Neutrophil (primary cell): Measurements from ENCODE around the gene CYP4V2.
"Not testable (repeated sequence)": the region's sequence is repeated elsewhere in the genome, so short reads cannot be mapped to it uniquely, and the experiment has no call there.

ENCODE experiments used
- H3K27ac ChIP-seq: fragments of 200-600 bp; sonication (generic); 2 replicates; pipeline ENCODE4 v1.5.1; 2016; ENCODE audit warnings: mild to moderate bottlenecking, moderate library complexity
- H3K27me3 ChIP-seq: fragments of 200-600 bp; sonication (generic); 2 replicates; pipeline ENCODE4 v1.6.0; 2016; ENCODE audit warnings: mild to moderate bottlenecking
- H3K36me3 ChIP-seq: fragments of 200-600 bp; sonication (generic); 2 replicates; pipeline ENCODE4 v1.5.1; 2017
- H3K4me1 ChIP-seq, 2 experiments: fragments of 200-600 bp in 1 of 2; sonication (generic) in 1 of 2; 1 replicate in 1 of 2; 2 replicates in 1 of 2; pipeline versions ENCODE4 v1.5.1 to v1.6.1; 2013 to 2016; ENCODE audit warnings: low read depth in 1 of 2, low read length in 1 of 2, mild to moderate bottlenecking in 1 of 2, moderate library complexity in 1 of 2; ENCODE audit not compliant: control insufficient read depth in 1 of 2, insufficient read depth in 1 of 2
- H3K4me3 ChIP-seq, 2 experiments: fragments of 200-600 bp in 1 of 2; sonication (generic) in 1 of 2; 1 replicate in 1 of 2; 2 replicates in 1 of 2; pipeline ENCODE4 v1.5.1; 2013 to 2016; ENCODE audit warnings: low read depth in 1 of 2, low read length in 1 of 2, mild to moderate bottlenecking in 1 of 2, moderate library complexity in 1 of 2
- H3K9me3 ChIP-seq: fragments of 200-600 bp; sonication (generic); 2 replicates; pipeline ENCODE4 v1.5.1; 2016
- TF ChIP-seq, protein P1 (sequence below): fragments of 200-600 bp; sonication (generic); IDR thresholded peaks from 2 replicates; pipeline ENCODE4 v1.5.1; 2016; ENCODE audit warnings: antibody characterized with exemption

CYP4V2 gene

DNA sequence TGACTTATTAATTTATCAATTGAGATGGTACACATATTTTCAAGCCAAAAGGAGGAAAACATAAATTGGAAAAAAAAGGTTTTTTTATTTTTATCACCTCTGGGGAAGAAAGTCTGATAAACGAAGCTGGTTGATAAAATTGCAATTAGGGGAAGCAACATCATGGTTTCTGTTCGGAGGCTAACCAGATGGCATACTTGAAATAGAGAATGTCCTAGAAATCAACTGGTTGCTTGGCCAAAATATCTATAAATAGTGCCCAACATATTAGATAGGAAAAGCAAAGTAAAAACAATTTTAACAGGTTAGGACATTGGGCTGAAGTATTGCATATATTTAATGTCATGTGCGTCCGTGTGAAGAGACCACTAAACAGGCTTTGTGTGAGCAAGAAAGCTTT is 50.2 kb downstream of the CYP4V2 start:
- no peaks in the 10 kb centered on the region for H3K27me3 ChIP-seq
- no peaks in the 10 kb centered on the region for H3K4me1 ChIP-seq
- no peak overlapping the region for H3K4me3 ChIP-seq
- no peaks in the 10 kb centered on the region for H3K9me3 ChIP-seq
- no peak overlapping the region for H3K27ac ChIP-seq
- TF ChIP-seq, protein P1, sequence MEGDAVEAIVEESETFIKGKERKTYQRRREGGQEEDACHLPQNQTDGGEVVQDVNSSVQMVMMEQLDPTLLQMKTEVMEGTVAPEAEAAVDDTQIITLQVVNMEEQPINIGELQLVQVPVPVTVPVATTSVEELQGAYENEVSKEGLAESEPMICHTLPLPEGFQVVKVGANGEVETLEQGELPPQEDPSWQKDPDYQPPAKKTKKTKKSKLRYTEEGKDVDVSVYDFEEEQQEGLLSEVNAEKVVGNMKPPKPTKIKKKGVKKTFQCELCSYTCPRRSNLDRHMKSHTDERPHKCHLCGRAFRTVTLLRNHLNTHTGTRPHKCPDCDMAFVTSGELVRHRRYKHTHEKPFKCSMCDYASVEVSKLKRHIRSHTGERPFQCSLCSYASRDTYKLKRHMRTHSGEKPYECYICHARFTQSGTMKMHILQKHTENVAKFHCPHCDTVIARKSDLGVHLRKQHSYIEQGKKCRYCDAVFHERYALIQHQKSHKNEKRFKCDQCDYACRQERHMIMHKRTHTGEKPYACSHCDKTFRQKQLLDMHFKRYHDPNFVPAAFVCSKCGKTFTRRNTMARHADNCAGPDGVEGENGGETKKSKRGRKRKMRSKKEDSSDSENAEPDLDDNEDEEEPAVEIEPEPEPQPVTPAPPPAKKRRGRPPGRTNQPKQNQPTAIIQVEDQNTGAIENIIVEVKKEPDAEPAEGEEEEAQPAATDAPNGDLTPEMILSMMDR: no peak
- no peaks in the 10 kb centered on the region for H3K36me3 ChIP-seq

DNA sequence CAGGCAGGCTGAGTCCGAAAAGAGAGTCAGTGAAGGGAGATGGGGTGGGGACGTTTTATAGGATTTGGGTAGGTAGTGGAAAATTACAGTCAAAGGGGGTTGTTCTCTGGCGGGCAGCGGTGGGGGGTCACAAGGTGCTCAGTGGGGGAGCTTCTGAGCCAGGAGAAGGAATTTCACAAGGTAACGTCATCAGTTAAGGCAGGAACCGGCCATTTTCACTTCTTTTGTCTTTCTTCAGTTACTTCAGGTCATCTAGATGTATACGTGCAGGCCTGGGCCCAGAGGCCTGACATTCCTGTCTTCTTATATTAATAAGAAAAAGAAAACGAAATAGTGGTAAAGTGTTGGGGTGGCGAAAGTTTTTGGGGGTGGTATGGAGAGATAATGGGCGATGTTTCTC is 50.7 kb downstream of the CYP4V2 start:
- not testable (repeated sequence) for H3K27me3 ChIP-seq, H3K9me3 ChIP-seq, H3K36me3 ChIP-seq, H3K4me1 ChIP-seq, H3K4me3 ChIP-seq, H3K27ac ChIP-seq

DNA sequence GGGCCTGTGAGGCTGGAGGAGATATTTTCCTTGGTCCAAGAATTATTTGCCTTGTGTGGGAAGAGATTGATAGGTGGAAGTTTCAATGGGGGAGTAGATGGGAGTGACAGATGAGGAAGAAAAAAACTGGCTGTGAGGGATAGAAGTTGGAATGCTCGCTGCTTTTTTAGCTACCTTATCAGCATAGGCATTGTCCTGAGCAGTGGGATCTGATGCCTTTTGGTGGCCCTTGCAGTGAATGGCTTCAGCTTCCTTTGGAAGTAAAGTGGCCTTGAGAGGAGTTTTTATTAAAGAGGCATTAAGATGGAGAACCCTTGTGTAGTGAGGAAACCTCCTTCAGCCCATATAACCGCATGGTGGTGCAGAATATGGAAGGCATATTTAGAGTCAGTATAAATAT is 52.0 kb downstream of the CYP4V2 start:
- H3K36me3 ChIP-seq: no peaks in the 10 kb centered on the region
- no peaks in the 10 kb centered on the region for H3K4me1 ChIP-seq
- H3K4me3 ChIP-seq: no peak overlapping the region
- TF ChIP-seq, protein P1: no peak
- H3K27me3 ChIP-seq: no peaks in the 10 kb centered on the region
- H3K9me3 ChIP-seq: no peaks in the 10 kb centered on the region
- H3K27ac ChIP-seq: no peak overlapping the region

DNA sequence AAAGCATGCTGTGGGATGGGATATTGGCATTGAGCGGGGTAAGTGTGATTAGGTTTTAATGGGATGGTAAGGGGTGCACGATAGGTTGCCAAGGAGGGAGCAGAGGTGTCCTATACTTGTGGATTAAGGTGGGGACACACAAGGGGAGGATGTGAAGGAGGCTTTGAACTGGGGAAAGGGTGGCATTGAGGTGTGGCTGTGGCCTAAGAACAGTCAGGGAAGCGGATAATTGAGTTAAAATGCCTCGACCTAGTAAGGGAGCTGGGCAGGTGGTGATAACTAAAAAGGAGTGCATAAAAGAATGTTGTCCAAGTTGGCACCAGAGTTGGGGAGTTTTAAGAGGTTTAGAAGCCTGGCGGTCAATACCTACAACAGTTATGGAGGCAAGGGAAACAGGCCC is 53.5 kb downstream of the CYP4V2 start:
- Histone ChIP-seq H3K27ac (no peak overlapping the region), H3K36me3 (no peaks in the 10 kb centered on the region), H3K4me3 (no peak overlapping the region), H3K27me3 (no peaks in the 10 kb centered on the region), H3K4me1 (no peaks in the 10 kb centered on the region), H3K9me3 (no peaks in the 10 kb centered on the region)
- TF ChIP-seq, protein P1: no peak

DNA sequence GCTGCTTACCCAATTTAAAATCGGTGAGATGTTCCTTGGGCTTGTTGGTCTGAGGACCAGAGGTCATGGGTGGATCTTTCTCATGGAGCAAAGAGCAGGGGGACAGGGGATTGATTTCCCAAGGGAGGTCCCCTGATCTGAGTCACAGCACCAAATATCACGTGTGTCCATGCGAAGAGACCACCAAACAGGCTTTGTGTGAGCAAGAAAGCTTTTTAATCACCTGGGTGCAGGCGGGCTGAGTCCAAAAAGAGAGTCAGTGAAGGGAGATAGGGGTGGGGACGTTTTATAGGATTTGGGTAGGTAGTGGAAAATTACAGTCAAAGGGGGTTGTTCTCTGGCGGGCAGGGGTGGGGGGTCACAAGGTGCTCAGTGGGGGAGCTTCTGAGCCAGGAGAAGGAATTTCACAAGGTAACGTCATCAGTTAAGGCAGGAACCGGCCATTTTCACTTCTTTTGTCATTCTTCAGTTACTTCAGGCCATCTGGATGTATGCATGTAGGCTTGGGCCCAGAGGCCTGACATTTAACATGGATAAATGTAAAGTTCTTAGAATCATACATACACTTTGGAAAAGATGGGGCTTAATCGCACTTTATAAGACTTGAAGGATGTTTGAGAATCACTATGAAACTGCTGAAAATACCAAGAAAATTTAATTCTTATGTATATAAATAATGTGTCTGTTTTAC is 55.8 kb downstream of the CYP4V2 start:
- not testable (repeated sequence) for H3K36me3 ChIP-seq, H3K4me3 ChIP-seq, H3K27ac ChIP-seq, H3K9me3 ChIP-seq, H3K4me1 ChIP-seq, H3K27me3 ChIP-seq

DNA sequence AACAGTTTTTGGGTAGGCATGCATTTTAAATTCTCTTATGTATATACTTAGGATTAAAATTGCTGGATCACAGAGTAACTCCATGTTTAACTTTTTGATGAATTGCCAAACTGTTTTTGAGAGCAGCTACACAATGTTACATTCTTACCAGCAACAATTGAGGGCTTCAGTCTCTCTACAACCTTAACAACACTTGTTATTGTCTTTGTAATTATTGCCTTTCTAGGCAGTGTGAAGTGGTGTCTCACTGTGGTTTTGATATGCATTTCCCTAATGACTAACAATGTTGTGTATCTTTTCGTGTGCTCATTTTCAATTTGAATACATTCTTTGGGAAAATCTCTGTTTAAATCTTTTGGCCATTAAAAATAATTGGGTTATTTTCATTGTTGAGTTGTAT is 57.3 kb downstream of the CYP4V2 start:
- Histone ChIP-seq H3K36me3 (no peaks in the 10 kb centered on the region), H3K27ac (no peak overlapping the region), H3K27me3 (no peaks in the 10 kb centered on the region), H3K9me3 (no peaks in the 10 kb centered on the region), H3K4me1 (no peaks in the 10 kb centered on the region), H3K4me3 (no peak overlapping the region)
- TF ChIP-seq, protein P1: no peak
